ENCODE results near the gene EML4.
"Not testable (repeated sequence)": the region's sequence is repeated elsewhere in the genome, so short reads cannot be mapped to it uniquely, and the experiment has no call there.

The EML4 gene

DNA sequence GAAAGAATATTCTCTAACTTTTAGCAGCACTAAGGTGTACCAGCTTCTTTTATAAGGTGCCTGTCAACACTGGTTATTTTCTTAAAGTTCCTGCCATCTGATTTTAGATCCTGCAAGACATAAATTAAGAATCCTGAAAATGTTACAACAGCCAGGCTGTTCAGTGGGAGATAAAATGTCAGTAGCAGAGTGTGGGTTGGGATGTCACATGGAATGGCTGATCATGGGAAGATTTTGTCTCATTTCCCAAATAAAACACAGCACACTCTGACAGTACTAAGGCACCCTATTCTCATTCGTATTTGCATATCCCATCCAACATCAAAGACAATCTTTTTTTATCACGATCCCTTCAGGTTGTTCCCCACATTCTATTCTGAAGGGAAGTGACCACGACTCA lies 194.3 kb downstream of the EML4 start:
- DNase-seq, result no peak

GRCh38 chr2:42364658-42365057 lies 195.5 kb downstream of the EML4 start:
- no peak for DNase-seq

DNA sequence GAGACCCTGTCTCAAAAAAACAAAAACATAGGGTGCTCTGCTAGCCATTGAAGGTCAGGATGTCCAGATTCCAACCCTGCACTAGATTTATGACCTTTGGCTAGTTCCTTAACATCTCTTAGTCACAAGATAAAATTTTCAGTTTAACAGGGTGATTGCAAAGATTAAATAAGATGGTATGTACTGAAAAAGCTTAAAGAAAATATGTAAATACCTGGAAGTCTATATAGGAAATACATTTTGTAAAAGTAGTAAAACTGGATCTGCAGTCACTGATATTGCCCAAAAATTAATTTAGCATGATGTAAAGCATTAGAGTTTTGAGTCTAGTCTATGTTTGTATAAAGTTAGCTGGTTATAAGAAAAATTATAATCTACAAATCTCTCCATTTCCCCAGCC lies 197.3 kb downstream of the EML4 start:
- DNase-seq, result no peak

GRCh38 chr2:42367835-42368234 lies 198.7 kb downstream of the EML4 start:
- no peak for DNase-seq

- no peak for DNase-seq
These were observed 199.8 kb downstream of the EML4 start for GRCh38 chr2:42368817-42369531.

DNA sequence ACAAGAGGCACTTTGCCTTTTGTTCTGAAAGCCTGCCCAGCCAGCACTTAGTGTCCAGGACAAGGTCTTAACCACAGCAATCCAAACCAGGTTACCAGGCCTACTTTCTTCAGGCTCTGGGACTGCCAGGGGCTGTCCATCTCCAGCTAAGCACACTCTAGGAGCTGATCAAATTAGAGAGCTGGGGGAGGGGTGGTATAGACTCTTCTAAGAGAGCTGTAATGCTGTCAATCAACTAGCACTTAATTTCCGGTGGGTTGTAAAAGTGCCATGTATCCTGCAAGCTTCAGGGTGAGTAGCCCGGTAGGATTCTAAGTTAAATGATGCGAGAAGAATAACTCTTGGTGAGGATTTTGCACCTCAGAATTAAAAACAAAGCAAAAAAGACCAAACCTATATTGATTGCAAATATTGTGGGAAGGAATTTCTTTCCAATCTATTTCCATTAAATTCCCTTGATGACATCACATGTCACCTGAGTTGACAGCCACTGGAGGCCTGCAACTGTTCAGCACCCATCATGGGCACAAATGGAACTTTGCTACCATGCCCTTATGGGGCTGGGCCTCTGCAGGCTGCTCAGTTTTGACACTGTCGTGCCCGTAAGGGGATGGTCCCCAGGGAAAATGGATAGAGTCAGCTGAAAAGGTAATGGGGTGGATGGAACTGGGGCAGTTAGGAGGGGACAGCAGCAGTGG lies 200.5 kb downstream of the EML4 start:
- DNase-seq, result no peak

GRCh38 chr2:42371611-42372473 lies 202.7 kb downstream of the EML4 start:
- DNase-seq, result peak; percentile 53

GRCh38 chr2:42372474-42373200 lies 203.5 kb downstream of the EML4 start:
- DNase-seq, result no peak

DNA sequence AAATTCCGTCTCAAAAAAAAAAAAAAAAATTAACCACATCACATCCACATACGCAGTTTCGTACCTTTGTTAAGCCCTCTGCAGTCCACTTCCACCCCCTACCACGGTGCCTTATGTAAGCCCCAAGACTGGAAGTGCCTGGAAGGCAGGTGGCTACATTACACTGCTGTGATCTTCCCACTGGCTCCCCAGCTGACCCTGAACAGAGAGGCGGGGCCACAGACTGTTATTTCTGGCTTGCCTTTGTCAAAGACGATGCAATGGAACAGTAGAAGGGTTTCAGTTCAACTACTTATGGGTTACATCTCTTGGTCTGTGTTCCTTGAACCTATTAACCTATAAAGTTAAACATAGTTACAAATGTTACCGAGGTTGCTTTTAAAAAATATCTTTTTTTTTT lies 207.6 kb downstream of the EML4 start:
- no peak for DNase-seq

GRCh38 chr2:42378415-42378814 lies 209.3 kb downstream of the EML4 start:
- DNase-seq, result no peak

GRCh38 chr2:42380026-42380425 lies 210.9 kb downstream of the EML4 start:
- not testable (repeated sequence) for DNase-seq

DNA sequence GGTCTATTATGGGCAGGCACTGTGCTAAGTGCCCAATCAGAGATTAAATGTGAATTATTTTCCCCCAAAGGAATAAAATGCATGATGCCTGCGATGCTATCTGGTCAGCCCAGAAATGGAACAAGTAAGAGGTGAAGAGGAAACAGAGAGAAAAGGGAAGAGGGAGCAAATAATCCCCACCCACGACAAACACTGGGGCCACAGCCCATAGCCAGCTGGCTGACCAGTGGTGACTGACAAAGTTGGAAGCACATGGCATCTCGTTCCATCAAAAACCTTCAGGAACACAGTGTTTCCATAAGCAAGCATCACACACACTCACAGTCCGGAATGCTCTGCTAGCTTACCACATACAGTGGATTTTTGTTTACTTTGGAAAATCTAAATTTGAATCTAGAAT lies 213.0 kb downstream of the EML4 start:
- DNase-seq, result no peak
